Measurements from ENCODE around the gene FLII. TPM values are rescaled to one million over a fixed set of nuclear protein-coding genes. Genes with fewer than 3 reads are reported as not detected.

FLII gene
- total and polyA plus RNA-seq, 2 donors (not counting 3 experiments of a cell fraction or from before 2014, with no cell fraction given): 397 to 582 TPM

DNA sequence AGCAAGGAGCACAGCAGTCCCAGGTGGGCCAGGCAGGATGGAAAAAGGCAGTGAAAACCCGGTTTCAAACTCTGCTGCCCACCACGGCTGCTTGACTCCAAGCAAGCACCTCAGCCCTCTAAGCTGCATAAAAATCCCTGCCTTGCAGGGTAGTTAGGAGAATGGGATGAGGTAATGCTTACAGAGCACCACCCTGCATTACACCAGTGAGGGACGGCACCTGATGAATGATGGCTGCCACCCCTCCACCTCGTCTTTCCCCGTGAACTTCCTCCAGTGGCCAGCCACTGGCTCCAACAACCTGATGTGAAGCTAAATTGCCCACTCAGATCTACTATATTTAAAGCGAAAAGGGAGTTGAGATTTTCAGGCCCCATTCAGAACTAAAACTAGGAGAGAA is 23.2 kb upstream of the FLII start:
- BruUV-seq (replicated peaks): no TSS peak
- no peak overlapping the region for H2AFZ ChIP-seq (ENCODE audit: low read depth, low read length)
- H3K9ac ChIP-seq (replicated peaks; ENCODE audit: extremely low read depth, insufficient read depth, low read length): no peak overlapping the region
- H3K4me3 ChIP-seq (replicated peaks in 1 of 3; ENCODE audit: insufficient read depth in 1 of 3, low read depth in 1 of 3, low read length in 3 of 3): no peak overlapping the region
- ChIA-PET POLR2A (no interaction called here), CTCF (no interaction called here)
- dilution Hi-C loops (cut with MboI; ENCODE audit: extremely low pct_ligation_motif_present, low sequenced_read_pairs) (no loop called here), intact Hi-C loops (cut with micrococcal nuclease) (no loop called here)
- H3K27ac ChIP-seq (ENCODE audit: insufficient read depth, low read depth, low read length): no peak overlapping the region
- H3K36me3 ChIP-seq (ENCODE audit: control insufficient read depth in 2 of 2, extremely low read depth in 1 of 2, insufficient read depth in 2 of 2, low read length in 2 of 2): peaks cover 31 to 50% of the 10 kb centered on the region in 2 experiments
- TF ChIP-seq JUN (IDR thresholded peaks at IDR 0.05; ENCODE audit: borderline replicate concordance, insufficient read depth, insufficient read length, low read depth) (no peak), GATA2 (IDR thresholded peaks at IDR 0.05; ENCODE audit: insufficient read depth, insufficient read length, low read depth, low read length) (no peak)
- H3K27me3 ChIP-seq (ENCODE audit: control insufficient read depth in 2 of 2, insufficient read depth in 2 of 2, low read length in 2 of 2): no peaks in the 10 kb centered on the region
- no peaks in the 10 kb centered on the region for H3K79me2 ChIP-seq (ENCODE audit: control insufficient read depth, insufficient read depth, low read length)
- H3K4me1 ChIP-seq (ENCODE audit: control insufficient read depth, extremely low read depth, insufficient read depth, low read length): no peaks in the 10 kb centered on the region
- no peak for DNase-seq (ENCODE audit: low read depth, low spot score)
- no peak overlapping the region for H3K4me2 ChIP-seq (ENCODE audit: insufficient read depth, low read length)
- no peaks in the 10 kb centered on the region for H3K9me1 ChIP-seq (replicated peaks; ENCODE audit: control insufficient read depth, extremely low read depth, insufficient read depth, low read length)
- no peaks in the 10 kb centered on the region for H4K20me1 ChIP-seq (replicated peaks; ENCODE audit: control insufficient read depth, extremely low read depth, insufficient read depth, low read length)
- no peak for FAIRE-seq
- H3K9me3 ChIP-seq (replicated peaks; ENCODE audit: control insufficient read depth, insufficient read depth, low read length): no peaks in the 10 kb centered on the region

DNA sequence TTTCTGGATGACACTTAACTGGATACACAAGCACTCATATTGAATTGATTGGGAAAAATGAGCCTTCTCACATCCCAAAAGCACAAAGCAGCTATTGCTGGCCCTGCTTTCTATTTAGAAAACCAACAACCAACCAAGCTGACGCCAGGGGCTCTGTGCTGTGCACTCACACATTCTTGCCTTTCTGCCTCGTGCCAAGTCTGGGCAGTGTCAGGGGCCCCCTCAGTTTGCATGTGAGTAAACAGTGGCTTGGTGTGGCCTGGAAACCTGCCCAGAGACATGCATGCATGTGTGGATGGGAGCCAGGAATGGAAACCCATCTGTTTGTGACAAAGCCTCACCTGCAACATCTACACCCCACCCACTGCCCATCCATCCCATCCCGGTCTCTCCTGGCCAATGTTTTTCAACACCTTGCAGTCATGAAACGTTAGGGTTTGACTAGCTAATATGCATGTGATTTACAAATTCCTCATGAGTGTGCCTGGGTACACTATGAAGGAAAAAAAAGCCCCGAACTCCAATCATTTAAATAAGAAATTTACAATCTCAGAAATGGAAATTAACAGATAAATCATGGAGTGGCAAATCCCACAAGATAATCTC is 22.3 kb upstream of the FLII start:
- dilution Hi-C loops (cut with MboI; ENCODE audit: extremely low pct_ligation_motif_present, low sequenced_read_pairs) (no loop called here), intact Hi-C loops (cut with micrococcal nuclease) (no loop called here)
- Histone ChIP-seq H3K27me3 (ENCODE audit: control insufficient read depth in 2 of 2, insufficient read depth in 2 of 2, low read length in 2 of 2) (no peaks in the 10 kb centered on the region), H3K4me1 (ENCODE audit: control insufficient read depth, extremely low read depth, insufficient read depth, low read length) (no peaks in the 10 kb centered on the region), H3K9me1 (replicated peaks; ENCODE audit: control insufficient read depth, extremely low read depth, insufficient read depth, low read length) (no peaks in the 10 kb centered on the region), H3K9ac (replicated peaks; ENCODE audit: extremely low read depth, insufficient read depth, low read length) (no peak overlapping the region), H4K20me1 (replicated peaks; ENCODE audit: control insufficient read depth, extremely low read depth, insufficient read depth, low read length) (no peaks in the 10 kb centered on the region), H3K9me3 (replicated peaks; ENCODE audit: control insufficient read depth, insufficient read depth, low read length) (no peaks in the 10 kb centered on the region), H2AFZ (ENCODE audit: low read depth, low read length) (no peak overlapping the region), H3K79me2 (ENCODE audit: control insufficient read depth, insufficient read depth, low read length) (no peaks in the 10 kb centered on the region), H3K4me2 (ENCODE audit: insufficient read depth, low read length) (no peak overlapping the region), H3K36me3 (ENCODE audit: control insufficient read depth in 2 of 2, extremely low read depth in 1 of 2, insufficient read depth in 2 of 2, low read length in 2 of 2) (peaks cover 34 to 53% of the 10 kb centered on the region in 2 experiments), H3K27ac (ENCODE audit: insufficient read depth, low read depth, low read length) (no peak overlapping the region), H3K4me3 (replicated peaks in 1 of 3; ENCODE audit: insufficient read depth in 1 of 3, low read depth in 1 of 3, low read length in 3 of 3) (no peak overlapping the region)
- TF ChIP-seq POLR2A (IDR thresholded peaks at IDR 0.05; ENCODE audit: low read depth, low read length): no peak
- TF ChIP-seq POLR2AphosphoS5 (IDR thresholded peaks at IDR 0.05; ENCODE audit: insufficient read depth, low read depth, low read length): no peak
- TF ChIP-seq FOS (IDR thresholded peaks at IDR 0.05; ENCODE audit: borderline replicate concordance, insufficient read depth, low read length): no peak
- TF ChIP-seq, protein P1, sequence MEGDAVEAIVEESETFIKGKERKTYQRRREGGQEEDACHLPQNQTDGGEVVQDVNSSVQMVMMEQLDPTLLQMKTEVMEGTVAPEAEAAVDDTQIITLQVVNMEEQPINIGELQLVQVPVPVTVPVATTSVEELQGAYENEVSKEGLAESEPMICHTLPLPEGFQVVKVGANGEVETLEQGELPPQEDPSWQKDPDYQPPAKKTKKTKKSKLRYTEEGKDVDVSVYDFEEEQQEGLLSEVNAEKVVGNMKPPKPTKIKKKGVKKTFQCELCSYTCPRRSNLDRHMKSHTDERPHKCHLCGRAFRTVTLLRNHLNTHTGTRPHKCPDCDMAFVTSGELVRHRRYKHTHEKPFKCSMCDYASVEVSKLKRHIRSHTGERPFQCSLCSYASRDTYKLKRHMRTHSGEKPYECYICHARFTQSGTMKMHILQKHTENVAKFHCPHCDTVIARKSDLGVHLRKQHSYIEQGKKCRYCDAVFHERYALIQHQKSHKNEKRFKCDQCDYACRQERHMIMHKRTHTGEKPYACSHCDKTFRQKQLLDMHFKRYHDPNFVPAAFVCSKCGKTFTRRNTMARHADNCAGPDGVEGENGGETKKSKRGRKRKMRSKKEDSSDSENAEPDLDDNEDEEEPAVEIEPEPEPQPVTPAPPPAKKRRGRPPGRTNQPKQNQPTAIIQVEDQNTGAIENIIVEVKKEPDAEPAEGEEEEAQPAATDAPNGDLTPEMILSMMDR (IDR thresholded peaks at IDR 0.05; ENCODE audit: extremely low read depth in 1 of 2, insufficient read depth in 1 of 2, low read depth in 1 of 2, low read length in 2 of 2): no peak
- no peak for TF ChIP-seq GATA2 (IDR thresholded peaks at IDR 0.05; ENCODE audit: insufficient read depth, insufficient read length, low read depth, low read length)
- FAIRE-seq (no peak), DNase-seq (ENCODE audit: low read depth, low spot score) (no peak)
- CTCF ChIA-PET: no interaction called here
- POLR2A ChIA-PET: no interaction called here
- BruUV-seq (replicated peaks): no TSS peak

Measured in endothelial cell of umbilical vein (primary cell).